ENCODE results near the gene KDM3A. TPM values are rescaled to one million over a fixed set of nuclear protein-coding genes. Genes with fewer than 3 reads are reported as not detected.

Gene KDM3A
- total RNA-seq, 4 donors from 2014 or later = 45.7 to 57.7 (median 51.5) TPM

DNA sequence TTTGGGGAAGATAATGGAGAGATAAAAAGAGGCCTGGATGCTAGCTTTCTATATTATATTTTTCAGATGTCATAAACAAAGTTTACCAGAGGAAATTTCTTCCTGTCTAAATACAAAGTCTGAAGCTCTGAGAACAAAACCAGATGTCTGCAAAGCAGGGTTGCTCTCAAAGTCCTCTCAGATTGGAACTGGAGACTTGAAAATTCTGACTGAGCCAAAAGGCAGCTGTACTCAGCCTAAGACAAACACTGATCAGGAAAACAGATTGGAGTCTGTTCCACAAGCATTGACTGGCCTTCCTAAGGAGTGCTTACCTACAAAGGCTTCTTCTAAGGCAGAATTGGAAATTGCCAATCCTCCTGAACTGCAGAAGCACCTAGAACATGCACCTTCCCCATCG lies 25.1 kb downstream of the KDM3A start:
- TF ChIP-seq, protein P1, sequence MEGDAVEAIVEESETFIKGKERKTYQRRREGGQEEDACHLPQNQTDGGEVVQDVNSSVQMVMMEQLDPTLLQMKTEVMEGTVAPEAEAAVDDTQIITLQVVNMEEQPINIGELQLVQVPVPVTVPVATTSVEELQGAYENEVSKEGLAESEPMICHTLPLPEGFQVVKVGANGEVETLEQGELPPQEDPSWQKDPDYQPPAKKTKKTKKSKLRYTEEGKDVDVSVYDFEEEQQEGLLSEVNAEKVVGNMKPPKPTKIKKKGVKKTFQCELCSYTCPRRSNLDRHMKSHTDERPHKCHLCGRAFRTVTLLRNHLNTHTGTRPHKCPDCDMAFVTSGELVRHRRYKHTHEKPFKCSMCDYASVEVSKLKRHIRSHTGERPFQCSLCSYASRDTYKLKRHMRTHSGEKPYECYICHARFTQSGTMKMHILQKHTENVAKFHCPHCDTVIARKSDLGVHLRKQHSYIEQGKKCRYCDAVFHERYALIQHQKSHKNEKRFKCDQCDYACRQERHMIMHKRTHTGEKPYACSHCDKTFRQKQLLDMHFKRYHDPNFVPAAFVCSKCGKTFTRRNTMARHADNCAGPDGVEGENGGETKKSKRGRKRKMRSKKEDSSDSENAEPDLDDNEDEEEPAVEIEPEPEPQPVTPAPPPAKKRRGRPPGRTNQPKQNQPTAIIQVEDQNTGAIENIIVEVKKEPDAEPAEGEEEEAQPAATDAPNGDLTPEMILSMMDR (IDR thresholded peaks at IDR 0.05; ENCODE audit: low read depth) = no peak

- TF ChIP-seq, protein P1 (IDR thresholded peaks at IDR 0.05; ENCODE audit: low read depth) = no peak
Observed at GRCh38 chr2:86468162-86469033, 27.2 kb downstream of the KDM3A start.

- TF ChIP-seq, protein P1 (IDR thresholded peaks at IDR 0.05; ENCODE audit: low read depth) = no peak
Observed at GRCh38 chr2:86470890-86471289, 29.7 kb downstream of the KDM3A start.

- TF ChIP-seq, protein P1 (IDR thresholded peaks at IDR 0.05; ENCODE audit: low read depth) = no peak
Observed at GRCh38 chr2:86471637-86472036, 30.5 kb downstream of the KDM3A start.

DNA sequence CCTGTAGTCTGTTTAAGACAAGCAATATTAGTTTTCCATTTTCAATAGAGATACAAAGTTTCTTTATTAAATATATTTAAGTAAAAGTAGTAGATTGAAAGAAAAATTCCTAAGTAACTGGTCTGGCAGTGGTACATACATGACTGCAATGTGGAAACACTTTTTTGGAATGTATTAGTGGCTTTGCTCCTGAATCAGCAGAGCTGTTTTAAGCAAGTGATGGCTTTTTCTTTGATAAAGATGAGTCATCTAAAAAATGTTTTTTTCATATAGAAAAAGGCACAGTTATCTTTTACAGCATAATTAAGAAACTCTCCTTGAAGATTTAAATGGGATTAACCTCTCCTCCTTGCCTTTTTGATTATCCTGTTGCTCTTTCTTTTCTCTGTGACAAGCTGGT lies 34.9 kb downstream of the KDM3A start:
- TF ChIP-seq, protein P1 (IDR thresholded peaks at IDR 0.05; ENCODE audit: low read depth) = no peak

- TF ChIP-seq, protein P1 (IDR thresholded peaks at IDR 0.05; ENCODE audit: low read depth) = no peak
Observed at GRCh38 chr2:86476918-86477317, 35.7 kb downstream of the KDM3A start.

DNA sequence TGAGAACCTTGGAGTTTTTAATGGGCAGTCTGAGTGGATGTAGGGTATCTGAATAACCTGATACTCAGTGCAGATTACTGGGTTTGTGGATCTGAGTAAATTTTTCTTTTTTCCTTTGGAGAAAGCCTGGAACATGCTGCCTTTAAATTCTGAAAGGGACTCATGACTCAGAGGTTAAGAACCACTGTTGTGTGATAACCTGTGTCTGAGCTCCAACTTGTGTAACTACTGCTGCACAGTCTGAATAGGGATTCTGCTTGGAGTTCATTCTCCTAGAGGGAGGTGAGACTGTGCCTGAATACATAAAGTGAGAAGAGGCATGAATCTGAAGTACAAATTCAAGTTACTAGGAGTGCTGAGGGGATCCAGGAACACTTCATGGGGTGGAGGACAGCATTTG lies 36.2 kb downstream of the KDM3A start:
- TF ChIP-seq, protein P1 (IDR thresholded peaks at IDR 0.05; ENCODE audit: low read depth) = no peak

All from subcutaneous adipose tissue (tissue), 4 donors.